GM18499 (cell line): ENCODE results near the gene ADCK1.
"Not testable (repeated sequence)": the region's sequence is repeated elsewhere in the genome, so short reads cannot be mapped to it uniquely, and the experiment has no call there.

Experiments
- ATAC-seq: cut with Tn5 transposase; IDR thresholded peaks from one replicate; pipeline ENCODE4 v1.9.1; 2021; ENCODE audit warnings: moderate number of reproducible peaks; ENCODE audit not compliant: insufficient read depth, unreplicated experiment

Gene ADCK1

GRCh38 chr14:77890873-77891272 is 91.0 kb downstream of the ADCK1 start:
- no peak for ATAC-seq

- ATAC-seq = no peak
Measured at GRCh38 chr14:77892381-77892871, 92.5 kb downstream of the ADCK1 start.

- ATAC-seq = no peak
Measured at GRCh38 chr14:77892890-77893484, 93.1 kb downstream of the ADCK1 start.

GRCh38 chr14:77897374-77897773 is 97.5 kb downstream of the ADCK1 start:
- ATAC-seq = no peak

- ATAC-seq = no peak
Measured at GRCh38 chr14:77902811-77903210, 102.9 kb downstream of the ADCK1 start.

- no peak for ATAC-seq
Measured at GRCh38 chr14:77903221-77903620, 103.3 kb downstream of the ADCK1 start.

- ATAC-seq = no peak
Measured at GRCh38 chr14:77903937-77904617, 104.2 kb downstream of the ADCK1 start.

- ATAC-seq = no peak
Measured at GRCh38 chr14:77906446-77906845, 106.5 kb downstream of the ADCK1 start.

GRCh38 chr14:77908847-77909246 is 108.9 kb downstream of the ADCK1 start:
- no peak for ATAC-seq

GRCh38 chr14:77909911-77910310 is 110.0 kb downstream of the ADCK1 start:
- ATAC-seq = no peak

- no peak for ATAC-seq
Measured at GRCh38 chr14:77910506-77910905, 110.6 kb downstream of the ADCK1 start.

- ATAC-seq = no peak
Measured at GRCh38 chr14:77911356-77911755, 111.4 kb downstream of the ADCK1 start.

GRCh38 chr14:77912754-77913556 is 113.0 kb downstream of the ADCK1 start:
- ATAC-seq = no peak

GRCh38 chr14:77914073-77914721 is 114.3 kb downstream of the ADCK1 start:
- no peak for ATAC-seq

- not testable (repeated sequence) for ATAC-seq
Measured at GRCh38 chr14:77915390-77915789, 115.5 kb downstream of the ADCK1 start.

GRCh38 chr14:77917491-77918201 is 117.7 kb downstream of the ADCK1 start:
- ATAC-seq = no peak

- no peak for ATAC-seq
Measured at GRCh38 chr14:77918448-77918847, 118.5 kb downstream of the ADCK1 start.

- ATAC-seq = no peak
Measured at GRCh38 chr14:77920312-77920711, 120.4 kb downstream of the ADCK1 start.

- no peak for ATAC-seq
Measured at GRCh38 chr14:77921818-77922217, 121.9 kb downstream of the ADCK1 start.
